ENCODE measurements around the gene HAX1.
"Not testable (repeated sequence)": the region's sequence is repeated elsewhere in the genome, so short reads cannot be mapped to it uniquely, and the experiment has no call there.

DNA sequence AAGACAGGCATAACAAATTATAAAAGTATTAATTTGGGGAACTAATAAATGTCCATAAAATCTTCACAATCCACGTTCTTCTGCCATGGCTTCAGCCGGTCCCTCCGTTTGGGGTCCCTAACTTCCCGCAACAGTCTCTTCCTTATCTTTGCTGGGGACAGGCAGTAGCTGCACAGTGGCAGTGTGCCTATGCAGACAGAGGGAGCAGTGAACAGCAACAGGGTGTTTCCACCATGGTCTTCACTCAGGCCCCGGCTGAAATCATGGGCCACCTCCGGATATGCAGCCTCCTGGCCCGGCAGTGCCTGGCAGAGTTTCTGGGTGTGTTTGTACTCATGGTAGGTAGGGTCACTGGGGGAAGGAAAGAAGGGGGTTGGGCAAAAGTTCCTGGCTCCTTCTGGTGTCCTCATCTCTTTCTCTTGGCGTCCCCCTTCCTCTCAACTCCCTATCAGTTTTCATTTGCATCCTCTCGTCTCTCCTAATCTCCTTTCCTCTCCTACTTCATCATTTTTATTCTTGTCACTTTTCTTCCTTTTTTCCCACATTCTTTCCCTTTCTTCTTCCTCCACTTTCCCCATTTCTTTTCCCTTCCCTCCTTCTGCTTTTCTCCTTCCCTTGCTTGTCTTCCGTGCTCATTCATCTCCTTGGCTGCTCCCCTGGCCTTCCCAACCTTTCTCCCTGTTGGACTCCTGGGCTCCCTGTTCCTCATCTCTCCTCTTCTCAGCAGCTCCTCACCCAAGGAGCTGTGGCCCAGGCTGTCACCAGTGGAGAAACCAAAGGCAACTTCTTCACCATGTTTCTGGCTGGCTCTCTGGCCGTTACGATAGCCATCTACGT is 40.0 kb downstream of the HAX1 start:
- TF ChIP-seq EZH2 (IDR thresholded peaks at IDR 0.05; ENCODE audit: low read depth, unreplicated experiment); CREB1 (CRISPR knock-in tag; IDR thresholded peaks at IDR 0.05; ENCODE audit: low read depth); POLR2AphosphoS5 (IDR thresholded peaks at IDR 0.05; ENCODE audit: low read depth); EZH2phosphoT487 (IDR thresholded peaks at IDR 0.05; ENCODE audit: unreplicated experiment); NANOG (IDR thresholded peaks at IDR 0.05; ENCODE audit: borderline replicate concordance); JUNB (IDR thresholded peaks at IDR 0.05; ENCODE audit: unreplicated experiment); ZNF114 (CRISPR knock-in tag; IDR thresholded peaks at IDR 0.05); STAT1 (IDR thresholded peaks at IDR 0.05; ENCODE audit: unreplicated experiment); ZNF331 (CRISPR knock-in tag; IDR thresholded peaks at IDR 0.05; ENCODE audit: low read depth): not testable (repeated sequence)
- TF ChIP-seq, protein P1, sequence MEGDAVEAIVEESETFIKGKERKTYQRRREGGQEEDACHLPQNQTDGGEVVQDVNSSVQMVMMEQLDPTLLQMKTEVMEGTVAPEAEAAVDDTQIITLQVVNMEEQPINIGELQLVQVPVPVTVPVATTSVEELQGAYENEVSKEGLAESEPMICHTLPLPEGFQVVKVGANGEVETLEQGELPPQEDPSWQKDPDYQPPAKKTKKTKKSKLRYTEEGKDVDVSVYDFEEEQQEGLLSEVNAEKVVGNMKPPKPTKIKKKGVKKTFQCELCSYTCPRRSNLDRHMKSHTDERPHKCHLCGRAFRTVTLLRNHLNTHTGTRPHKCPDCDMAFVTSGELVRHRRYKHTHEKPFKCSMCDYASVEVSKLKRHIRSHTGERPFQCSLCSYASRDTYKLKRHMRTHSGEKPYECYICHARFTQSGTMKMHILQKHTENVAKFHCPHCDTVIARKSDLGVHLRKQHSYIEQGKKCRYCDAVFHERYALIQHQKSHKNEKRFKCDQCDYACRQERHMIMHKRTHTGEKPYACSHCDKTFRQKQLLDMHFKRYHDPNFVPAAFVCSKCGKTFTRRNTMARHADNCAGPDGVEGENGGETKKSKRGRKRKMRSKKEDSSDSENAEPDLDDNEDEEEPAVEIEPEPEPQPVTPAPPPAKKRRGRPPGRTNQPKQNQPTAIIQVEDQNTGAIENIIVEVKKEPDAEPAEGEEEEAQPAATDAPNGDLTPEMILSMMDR (conservative IDR thresholded peaks at IDR 0.05; ENCODE audit: low read depth in 2 of 2) = not testable (repeated sequence)
- TF ChIP-seq, protein P2, sequence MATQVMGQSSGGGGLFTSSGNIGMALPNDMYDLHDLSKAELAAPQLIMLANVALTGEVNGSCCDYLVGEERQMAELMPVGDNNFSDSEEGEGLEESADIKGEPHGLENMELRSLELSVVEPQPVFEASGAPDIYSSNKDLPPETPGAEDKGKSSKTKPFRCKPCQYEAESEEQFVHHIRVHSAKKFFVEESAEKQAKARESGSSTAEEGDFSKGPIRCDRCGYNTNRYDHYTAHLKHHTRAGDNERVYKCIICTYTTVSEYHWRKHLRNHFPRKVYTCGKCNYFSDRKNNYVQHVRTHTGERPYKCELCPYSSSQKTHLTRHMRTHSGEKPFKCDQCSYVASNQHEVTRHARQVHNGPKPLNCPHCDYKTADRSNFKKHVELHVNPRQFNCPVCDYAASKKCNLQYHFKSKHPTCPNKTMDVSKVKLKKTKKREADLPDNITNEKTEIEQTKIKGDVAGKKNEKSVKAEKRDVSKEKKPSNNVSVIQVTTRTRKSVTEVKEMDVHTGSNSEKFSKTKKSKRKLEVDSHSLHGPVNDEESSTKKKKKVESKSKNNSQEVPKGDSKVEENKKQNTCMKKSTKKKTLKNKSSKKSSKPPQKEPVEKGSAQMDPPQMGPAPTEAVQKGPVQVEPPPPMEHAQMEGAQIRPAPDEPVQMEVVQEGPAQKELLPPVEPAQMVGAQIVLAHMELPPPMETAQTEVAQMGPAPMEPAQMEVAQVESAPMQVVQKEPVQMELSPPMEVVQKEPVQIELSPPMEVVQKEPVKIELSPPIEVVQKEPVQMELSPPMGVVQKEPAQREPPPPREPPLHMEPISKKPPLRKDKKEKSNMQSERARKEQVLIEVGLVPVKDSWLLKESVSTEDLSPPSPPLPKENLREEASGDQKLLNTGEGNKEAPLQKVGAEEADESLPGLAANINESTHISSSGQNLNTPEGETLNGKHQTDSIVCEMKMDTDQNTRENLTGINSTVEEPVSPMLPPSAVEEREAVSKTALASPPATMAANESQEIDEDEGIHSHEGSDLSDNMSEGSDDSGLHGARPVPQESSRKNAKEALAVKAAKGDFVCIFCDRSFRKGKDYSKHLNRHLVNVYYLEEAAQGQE (IDR thresholded peaks at IDR 0.05; ENCODE audit: unreplicated experiment) = not testable (repeated sequence)
- TF ChIP-seq, protein P3, sequence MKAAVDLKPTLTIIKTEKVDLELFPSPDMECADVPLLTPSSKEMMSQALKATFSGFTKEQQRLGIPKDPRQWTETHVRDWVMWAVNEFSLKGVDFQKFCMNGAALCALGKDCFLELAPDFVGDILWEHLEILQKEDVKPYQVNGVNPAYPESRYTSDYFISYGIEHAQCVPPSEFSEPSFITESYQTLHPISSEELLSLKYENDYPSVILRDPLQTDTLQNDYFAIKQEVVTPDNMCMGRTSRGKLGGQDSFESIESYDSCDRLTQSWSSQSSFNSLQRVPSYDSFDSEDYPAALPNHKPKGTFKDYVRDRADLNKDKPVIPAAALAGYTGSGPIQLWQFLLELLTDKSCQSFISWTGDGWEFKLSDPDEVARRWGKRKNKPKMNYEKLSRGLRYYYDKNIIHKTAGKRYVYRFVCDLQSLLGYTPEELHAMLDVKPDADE (IDR thresholded peaks at IDR 0.05) = not testable (repeated sequence)
- TF ChIP-seq, protein P4, sequence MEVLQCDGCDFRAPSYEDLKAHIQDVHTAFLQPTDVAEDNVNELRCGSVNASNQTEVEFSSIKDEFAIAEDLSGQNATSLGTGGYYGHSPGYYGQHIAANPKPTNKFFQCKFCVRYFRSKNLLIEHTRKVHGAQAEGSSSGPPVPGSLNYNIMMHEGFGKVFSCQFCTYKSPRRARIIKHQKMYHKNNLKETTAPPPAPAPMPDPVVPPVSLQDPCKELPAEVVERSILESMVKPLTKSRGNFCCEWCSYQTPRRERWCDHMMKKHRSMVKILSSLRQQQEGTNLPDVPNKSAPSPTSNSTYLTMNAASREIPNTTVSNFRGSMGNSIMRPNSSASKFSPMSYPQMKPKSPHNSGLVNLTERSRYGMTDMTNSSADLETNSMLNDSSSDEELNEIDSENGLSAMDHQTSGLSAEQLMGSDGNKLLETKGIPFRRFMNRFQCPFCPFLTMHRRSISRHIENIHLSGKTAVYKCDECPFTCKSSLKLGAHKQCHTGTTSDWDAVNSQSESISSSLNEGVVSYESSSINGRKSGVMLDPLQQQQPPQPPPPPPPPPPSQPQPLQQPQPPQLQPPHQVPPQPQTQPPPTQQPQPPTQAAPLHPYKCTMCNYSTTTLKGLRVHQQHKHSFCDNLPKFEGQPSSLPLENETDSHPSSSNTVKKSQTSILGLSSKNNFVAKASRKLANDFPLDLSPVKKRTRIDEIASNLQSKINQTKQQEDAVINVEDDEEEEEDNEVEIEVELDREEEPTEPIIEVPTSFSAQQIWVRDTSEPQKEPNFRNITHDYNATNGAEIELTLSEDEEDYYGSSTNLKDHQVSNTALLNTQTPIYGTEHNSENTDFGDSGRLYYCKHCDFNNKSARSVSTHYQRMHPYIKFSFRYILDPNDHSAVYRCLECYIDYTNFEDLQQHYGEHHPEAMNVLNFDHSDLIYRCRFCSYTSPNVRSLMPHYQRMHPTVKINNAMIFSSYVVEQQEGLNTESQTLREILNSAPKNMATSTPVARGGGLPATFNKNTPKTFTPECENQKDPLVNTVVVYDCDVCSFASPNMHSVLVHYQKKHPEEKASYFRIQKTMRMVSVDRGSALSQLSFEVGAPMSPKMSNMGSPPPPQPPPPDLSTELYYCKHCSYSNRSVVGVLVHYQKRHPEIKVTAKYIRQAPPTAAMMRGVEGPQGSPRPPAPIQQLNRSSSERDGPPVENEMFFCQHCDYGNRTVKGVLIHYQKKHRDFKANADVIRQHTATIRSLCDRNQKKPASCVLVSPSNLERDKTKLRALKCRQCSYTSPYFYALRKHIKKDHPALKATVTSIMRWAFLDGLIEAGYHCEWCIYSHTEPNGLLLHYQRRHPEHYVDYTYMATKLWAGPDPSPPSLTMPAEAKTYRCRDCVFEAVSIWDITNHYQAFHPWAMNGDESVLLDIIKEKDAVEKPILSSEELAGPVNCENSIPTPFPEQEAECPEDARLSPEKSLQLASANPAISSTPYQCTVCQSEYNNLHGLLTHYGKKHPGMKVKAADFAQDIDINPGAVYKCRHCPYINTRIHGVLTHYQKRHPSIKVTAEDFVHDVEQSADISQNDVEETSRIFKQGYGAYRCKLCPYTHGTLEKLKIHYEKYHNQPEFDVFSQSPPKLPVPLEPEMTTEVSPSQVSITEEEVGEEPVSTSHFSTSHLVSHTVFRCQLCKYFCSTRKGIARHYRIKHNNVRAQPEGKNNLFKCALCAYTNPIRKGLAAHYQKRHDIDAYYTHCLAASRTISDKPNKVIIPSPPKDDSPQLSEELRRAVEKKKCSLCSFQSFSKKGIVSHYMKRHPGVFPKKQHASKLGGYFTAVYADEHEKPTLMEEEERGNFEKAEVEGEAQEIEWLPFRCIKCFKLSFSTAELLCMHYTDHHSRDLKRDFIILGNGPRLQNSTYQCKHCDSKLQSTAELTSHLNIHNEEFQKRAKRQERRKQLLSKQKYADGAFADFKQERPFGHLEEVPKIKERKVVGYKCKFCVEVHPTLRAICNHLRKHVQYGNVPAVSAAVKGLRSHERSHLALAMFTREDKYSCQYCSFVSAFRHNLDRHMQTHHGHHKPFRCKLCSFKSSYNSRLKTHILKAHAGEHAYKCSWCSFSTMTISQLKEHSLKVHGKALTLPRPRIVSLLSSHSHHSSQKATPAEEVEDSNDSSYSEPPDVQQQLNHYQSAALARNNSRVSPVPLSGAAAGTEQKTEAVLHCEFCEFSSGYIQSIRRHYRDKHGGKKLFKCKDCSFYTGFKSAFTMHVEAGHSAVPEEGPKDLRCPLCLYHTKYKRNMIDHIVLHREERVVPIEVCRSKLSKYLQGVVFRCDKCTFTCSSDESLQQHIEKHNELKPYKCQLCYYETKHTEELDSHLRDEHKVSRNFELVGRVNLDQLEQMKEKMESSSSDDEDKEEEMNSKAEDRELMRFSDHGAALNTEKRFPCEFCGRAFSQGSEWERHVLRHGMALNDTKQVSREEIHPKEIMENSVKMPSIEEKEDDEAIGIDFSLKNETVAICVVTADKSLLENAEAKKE (CRISPR knock-in tag; IDR thresholded peaks at IDR 0.05) = not testable (repeated sequence)
